Stimulated activated CD8-positive, alpha-beta memory T cell treated with anti-CD3 and anti-CD28 coated beads, Interleukin-4, amount 100 ng/mL, for 4 hours (primary cell): ENCODE measurements around the gene PDE6A.

Source experiments
- DNase-seq, 2 donors: peaks; one replicate each; pipeline ENCODE4 v3.0.0-alpha.2; 2020; ENCODE audit warnings: low read depth in 2 of 2, low spot score in 1 of 2

PDE6A gene

DNA sequence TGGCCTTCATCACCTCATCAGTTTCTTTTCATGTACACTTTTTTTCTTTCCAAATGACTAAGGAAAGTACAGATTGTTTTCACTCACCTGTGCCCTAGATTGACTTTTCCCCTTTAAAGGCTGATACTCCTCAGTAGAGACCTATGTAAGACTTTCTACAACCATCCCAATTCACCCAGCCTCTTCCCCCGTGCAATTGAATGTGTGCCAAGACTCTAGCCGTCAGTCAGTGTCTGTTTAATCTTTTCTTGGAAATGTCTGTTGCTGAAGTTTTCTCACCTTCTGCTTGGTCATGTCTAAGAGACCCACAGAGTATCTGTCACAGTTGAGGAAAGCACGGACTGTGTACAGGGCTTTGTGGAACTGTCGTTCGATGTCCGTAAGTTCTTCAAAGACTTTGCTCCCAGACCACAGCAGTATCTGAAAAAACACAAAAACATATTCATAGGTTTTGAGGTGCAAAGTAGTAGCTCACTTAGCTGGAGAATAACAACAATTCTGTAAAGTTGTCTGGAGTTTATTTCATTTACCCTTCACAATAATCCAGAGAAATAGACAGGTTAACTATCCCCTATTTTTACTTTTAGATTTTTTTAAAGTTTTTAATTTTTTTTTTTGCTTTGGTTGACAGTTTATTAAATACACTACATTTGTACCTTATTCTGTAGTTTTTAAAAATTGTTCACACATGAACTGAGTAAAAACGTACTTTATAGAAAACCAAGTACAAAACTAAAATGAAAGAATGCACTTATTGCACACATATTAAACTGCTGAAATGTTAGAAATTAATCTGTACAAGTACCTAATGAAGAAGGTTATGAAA is 13.6 kb downstream of the PDE6A start:
- no peak for DNase-seq

DNA sequence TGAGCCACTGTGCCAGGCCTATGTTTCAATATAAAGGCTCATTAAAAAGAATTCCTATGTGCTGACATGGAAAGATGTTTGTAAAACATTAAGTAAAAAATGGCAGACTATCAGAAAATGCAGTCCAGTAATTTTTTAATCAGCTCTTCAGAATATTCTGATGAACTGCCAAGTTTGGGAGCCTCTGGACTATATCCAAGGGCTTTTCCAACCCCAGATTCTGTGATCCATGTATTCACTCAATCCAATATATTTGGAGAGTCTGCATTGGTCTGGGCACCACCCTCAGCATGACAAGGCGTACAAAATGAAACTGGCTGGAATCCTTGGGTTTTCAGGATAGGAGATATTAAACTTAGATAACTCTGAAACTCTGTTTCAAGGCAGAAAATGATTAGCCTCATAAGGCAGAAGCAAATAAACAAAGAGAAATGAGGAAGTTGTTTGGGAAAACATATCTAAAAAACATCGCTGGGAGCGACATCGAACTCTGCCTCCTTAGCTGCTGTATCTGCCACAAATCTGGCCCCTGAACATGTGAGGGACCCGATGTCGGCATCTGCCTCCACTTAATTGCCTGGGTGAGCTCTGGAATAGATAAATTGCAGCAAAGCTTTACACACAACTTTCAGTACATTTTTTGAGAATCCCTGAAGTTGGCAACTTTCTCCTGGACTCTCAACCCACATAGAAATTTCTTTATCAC is 14.4 kb downstream of the PDE6A start:
- no peak for DNase-seq

DNA sequence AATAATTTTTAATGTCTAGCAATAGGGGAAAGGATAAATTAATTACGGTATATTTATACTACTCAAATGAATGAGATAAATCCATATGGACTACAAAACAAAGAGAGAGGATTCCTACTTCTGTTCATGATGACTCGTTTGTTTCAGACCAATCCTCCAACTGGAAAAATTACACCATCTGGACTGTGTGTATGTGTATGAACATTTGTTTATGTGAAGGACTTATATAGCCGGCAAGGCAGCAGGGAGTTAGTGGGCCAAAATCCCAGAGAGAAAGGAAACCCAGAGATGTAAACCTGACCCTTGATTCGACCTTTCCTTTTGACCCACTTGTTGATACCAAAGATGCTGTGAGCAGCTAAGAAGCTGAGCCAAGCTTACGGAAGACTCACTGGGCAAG is 20.1 kb downstream of the PDE6A start:
- DNase-seq: no peak

DNA sequence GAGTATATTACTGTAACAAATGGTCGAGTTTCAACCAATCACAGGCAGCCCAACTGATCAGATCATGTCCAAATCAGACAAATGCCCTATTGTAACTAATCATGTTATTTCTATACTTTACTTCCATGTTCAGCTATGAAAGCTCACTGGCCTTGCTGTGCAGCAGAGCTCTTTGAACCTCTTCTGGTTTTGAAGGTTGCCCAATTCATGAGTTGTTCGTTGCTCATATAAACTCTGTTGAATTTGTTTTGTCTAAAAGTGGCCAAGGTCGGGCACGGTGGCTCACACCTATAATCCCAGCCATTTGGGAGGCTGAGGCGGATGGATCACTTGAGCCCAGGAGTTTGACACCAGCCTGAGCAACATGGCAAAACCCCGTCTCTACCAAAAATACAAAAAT is 21.6 kb downstream of the PDE6A start:
- DNase-seq: no peak

DNA sequence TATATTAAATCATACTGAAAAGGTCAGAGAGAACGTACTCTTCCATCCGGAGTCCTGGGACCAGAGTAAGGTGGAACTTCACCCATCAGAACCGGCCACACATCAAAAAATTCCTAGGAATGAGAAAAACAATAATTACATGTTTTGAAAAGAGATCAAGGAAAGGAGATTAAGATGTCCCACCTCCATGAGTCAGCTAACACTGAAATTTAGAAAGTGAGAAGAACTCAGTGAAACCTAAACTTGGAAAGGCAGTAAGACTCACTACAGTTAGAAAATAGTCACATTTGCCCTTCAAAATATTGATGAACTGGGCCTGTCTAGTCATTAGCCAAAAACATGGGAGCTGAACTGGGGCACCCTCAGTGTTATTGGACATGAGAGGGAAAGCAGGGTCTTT is 23.0 kb downstream of the PDE6A start:
- DNase-seq: no peak

DNA sequence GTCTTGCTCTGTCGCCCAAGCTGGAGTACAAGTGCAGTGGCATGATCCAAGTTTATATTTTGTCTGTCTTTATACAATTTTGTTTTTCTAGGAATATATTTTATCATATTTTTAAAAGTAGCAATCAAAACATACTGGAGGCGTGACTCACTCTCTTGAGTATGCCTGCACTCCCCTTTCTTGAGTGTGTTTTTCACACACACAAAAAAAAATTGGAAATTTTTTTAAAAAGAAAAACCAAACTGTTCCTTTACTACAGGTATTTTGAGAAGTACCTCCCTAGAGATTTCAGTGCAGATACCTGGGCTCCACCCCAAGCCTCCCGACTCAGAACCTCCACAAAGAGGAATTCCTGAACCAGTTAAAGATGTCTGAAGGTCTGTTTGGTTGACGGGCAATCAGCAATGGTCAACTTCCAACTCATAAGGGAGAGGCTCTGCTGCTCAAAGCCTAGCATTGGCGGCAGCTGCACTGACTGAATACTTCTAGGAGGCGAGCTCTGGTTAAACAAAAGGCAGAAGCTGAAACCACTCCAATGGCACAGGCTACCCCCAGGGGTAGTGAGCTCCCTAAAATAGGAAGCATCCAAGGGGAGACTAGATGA is 27.4 kb downstream of the PDE6A start:
- no peak for DNase-seq

DNA sequence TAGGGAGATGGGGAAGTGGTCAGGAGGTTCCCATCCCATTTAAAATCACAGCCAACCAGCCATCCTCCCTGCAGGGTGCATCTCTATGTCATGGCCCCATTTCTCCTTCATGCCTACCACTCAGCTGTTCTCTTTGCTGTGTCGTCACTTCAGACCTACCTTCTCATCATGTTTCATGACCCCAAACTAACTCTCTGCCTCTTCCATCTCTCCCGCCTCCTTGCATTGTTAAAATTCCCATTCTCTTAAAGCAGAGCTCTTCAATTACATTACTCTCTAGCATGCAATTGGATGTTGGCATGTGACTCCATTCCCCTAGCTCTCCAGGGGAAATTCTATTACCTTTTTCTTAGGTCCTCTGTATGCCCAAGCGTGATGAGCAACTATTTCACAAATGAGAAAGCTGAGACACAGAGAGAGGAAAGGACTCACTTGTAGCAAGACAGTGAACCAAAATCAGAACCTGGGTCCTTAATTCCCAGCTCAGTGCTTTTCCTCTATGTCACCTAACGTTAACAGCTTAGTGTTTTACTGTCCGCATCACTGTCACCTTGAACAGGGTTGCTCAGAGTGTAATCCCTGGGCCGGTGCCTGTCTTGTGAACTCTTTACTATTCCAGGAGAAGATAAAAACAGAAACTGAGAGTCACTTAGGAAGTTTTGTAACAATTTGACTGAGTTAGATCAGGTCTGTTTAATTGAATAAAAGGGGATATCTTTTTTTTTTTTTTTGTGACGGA is 28.1 kb downstream of the PDE6A start:
- DNase-seq: no peak

DNA sequence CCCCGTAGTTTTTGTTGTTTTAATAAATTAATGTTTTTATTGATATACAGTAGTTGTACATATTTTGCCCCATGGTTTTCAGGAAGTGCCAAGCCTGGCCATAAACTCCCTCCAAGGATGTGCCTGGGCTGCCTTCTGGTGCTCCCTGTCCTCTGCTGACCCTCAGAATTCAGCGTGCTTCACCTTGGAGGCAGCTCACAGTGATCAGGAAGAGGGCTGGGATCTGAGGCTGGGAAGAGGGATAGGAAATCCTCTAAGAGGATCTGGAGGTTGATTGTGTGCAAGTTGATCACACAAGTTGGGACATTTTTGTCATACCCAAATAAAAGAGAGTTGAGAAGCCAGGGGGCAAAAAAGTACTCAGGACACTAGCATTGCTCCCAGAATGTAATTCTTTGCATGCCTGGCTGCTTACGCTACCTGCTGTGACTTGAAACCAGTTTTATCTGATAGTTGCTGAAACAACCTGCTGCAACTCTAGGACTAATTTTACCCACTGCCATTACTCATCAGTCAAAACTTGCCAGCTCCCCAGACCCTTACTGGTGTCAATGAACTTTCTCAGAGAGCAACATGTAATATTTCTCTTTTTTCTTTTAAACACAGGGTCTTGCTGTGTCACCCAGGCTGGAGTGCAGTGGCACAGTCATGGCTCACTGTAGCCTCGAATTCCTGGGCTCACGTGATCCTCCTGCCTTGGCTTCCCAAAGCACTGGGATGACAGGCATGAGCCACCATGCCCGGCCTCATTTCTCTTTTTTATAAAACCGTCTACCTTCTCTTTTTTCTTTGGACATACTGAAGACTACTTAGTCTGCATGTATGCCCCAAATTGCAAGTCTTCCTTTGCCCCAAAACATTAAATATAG is 29.0 kb downstream of the PDE6A start:
- DNase-seq: no peak

DNA sequence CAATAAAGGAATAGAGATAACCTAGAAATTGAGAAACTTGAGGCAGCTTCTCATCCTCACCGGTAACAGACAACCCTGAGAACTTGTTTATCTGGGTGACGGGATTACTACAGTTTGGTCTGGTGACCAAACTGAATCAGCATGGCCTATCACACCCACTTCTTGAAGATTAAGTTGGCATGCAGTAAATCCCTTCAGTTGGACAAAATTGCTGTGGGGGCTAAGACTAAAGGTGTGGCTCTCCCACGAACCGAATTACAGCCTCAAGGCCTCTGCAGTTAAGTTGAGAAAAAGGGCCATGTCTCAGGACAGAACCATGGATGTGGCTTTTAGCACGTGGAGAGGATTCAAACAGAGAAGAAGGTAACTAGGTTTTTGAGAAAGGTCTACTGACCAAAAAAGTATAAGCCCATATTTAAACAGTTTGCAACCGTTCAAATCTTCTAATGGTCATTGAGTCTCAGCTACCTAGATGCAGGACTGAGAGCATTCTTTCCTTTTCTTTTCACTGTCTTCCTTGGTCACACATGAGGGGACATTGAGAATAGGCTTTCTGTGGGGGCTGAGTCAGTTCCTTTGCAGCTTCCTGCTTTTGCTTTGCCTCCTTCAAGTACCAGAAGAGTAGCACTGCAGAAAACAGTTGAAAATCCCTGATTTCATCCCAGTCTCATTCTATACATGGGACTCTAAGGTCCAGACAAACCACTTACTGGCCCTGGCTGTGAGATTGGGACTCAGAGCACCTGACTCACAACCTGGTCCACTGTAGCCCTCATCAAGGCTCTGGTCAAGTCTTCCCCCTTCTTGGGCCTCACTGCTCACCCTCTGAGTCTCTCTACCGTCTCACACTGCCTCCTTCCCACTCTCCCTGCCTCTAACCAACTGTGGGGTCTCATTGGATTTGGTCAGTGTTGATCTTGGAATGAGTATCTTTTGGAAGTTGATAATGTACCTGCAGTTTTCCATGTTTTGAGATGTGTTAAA is 30.9 kb downstream of the PDE6A start:
- DNase-seq: no peak

DNA sequence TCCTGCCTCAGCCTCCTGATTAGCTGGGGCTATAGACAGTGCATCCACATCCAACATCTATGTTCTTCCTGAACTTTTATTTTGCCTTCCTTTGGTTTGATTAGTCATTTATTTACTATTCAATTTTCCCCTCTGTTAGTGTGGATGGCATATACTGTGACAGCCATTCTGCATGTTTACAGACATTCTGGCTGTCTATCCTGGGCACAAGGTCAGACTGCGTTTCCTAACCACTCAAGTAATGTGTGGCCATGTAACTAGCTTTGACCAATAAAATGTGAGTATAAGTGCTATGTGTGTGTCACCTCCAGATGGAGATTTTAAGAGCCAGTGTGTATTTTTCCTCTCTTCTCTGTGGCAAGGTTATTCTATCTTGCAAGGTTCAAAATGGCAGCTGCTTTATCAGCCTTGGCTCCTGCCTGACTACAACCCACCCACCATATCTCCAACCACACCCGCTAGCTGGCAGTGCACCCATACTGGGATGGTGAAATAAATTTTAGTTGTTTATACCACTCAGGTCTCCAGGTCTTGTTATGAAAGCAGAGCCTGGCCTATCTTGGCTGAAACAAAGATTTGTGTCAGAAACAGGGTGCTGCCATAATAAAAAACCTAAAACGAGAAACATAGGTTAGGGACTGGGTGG is 32.2 kb downstream of the PDE6A start:
- no peak for DNase-seq

DNA sequence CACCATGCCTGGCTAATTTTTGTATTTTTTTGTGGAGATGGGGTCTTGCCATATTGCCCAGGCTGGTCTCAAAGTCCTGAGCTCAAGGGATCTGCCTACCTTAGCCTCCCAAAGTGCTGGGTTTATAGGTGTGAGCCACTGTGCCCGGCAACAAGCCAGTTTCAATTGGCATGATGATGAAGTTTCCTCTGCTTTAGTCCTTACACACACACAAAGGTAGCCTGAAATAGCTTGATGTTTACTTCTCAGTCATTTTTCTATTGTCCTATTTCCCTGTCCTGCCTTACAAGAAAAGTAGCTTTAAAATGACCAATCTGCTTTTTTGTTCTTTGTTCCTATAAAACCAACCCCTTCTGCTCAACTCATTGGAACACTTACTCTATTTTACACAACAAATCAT is 33.6 kb downstream of the PDE6A start:
- DNase-seq: no peak

DNA sequence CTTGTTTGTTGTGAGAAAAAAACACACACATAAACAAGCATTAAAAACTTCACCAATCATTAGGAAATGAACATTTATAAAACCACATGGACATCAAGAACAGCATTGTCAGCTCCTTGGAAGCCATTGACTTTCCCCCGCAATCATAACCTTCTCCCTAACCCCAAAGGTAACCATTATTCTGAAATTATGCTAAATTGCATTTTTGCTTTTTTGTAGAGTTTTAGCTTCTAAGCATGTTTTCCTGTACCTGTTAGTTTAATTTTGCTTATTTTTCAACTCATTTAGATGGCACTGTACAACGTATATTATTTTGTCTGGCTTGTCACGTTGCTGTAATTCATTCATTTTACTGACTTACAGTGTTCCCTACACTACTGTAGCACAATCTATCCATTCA is 36.8 kb downstream of the PDE6A start:
- DNase-seq: no peak

DNA sequence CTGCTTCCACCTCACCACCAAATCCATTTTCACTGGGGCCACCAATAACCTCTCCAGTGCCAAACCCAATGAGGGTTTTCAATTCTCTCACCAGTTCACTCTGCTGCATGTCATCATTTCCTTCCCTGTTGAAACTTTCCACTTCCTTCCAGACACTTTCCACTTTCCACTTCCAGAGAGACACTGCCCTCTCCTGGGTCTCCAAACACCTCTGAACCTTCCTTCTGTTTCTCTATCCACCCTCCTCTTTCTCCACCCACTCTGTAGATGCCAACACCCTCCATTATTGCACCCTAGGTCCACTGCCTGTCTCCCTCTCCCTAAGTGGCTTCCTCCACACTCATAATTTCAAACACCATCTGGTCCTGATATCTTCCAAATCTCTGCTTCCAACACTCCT is 39.6 kb downstream of the PDE6A start:
- no peak for DNase-seq

DNA sequence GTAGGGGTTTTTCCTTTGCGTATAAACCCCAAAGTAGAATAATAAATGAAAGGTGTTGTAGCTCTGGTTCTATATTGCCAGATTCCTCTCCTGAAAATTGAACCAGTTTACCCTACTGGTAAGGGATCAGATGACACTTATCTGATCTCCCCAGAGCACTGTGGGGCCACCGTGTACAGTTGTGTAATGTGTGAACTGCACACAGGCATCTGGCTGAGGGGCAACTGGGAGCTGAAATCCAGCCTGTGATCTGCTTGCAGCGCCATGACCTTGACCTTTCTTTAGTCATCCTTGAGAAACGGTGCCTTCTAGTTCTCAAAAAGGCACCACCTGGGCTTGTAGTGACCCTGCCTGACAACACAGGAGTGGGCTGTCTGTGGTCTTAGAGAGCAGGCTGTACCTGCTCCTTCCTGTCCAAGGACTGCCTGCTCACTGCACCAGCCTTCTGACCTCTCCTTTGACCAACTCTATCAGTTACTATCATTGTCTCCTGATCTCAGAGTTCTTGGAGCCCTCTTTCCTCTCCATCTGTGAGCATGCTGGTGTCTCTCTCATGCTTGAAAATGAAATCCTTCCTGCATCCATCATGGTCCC is 40.2 kb downstream of the PDE6A start:
- no peak for DNase-seq

DNA sequence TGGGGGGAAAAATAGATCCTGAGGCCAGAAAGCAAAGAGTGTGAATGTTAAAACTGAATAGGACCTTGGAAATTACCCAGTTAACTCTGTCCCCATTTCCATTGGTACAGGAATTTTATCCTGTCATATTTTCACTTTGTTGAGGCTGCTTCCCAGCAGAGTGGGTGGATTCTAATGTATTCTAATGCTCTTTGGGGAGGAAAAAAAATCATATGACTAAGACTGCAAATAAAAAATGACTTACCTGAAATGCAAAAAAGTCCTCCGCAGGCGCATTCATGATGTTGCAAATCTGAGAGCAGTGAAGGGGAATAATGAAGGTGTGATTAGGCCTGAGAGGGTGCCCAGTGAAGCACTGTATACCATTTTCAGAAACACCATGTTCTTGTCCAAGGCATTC is 41.2 kb downstream of the PDE6A start:
- no peak for DNase-seq

DNA sequence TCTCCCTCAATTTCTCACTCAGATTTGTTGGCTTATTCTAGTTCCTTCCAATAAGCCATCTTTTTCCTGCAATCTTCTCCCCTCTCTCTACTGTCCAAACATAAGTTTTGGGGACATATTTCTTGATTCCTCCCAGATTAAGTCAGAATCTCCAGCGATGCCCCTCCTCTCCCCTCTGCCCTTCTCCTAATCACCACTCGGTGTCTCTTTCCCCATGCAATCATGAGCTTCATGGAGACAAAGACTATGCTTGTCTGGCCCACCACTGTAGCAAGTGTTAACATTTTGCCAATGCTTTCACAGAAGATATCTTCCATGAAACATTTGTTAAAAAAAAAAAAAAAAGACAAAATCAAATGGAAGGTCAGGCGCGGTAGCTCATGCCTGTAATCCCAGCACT is 42.4 kb downstream of the PDE6A start:
- no peak for DNase-seq

DNA sequence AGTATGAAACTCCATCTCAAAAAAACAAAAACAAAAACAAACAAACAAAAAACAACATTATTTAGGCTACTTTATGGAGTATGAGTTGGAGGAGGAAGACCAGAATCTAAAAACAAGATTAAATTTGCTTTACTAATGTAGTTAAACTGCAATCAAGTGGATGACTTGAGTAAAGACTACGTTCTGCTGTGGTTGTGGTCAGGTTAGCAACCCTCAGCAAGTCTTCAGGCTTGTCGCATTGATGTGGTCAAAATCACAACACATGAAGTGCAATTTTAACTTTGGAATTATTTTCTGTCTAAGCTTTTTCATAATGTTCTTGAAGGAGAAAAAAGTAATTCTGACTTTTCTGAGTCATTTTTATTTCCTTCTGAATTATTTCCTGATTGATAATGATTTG is 43.1 kb downstream of the PDE6A start:
- no peak for DNase-seq

DNA sequence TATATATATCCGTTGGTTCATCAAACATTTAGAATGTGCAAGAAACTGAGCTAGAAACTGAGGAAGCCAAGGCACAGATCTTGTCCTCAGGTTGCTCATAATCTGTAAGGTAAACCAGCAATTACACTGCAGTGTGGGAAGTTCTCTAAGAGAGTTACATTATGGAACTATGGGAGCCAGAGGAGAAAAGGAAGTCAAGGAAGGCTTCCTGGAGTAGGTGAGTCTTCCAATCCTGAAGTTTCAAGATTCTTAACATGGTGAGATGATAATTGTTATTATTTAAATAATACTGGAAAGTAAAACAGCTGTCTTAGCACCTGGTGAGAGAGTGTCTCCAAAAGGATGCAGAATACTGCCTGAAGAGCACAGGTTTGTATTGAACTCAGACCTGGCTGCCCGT is 44.2 kb downstream of the PDE6A start:
- no peak for DNase-seq

DNA sequence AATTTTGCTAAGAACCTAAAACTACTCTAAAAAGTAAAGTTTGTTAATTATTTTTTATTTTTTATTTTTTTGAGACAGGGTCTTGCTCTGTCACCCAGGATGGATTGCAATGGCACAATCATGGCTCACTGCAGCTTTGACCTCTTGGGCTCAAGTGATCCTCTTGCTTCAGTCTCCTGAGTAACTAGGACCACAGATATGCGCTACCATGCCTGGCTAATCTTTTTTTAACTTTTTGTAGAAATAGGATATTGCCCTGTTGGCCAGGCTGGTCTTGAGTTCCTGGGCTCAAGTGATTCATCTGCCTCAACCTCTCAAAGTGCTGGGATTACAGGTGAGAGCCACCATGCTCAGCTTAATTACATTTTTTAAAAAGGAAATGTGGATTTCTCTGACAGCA is 45.8 kb downstream of the PDE6A start:
- no peak for DNase-seq
